Measurements from ENCODE around the gene THAP10. TPM values are rescaled to one million over a fixed set of nuclear protein-coding genes. Genes with fewer than 3 reads are reported as not detected.

THAP10 gene
- total and polyA plus RNA-seq, 4 donors, result 0.90 to 14.5 (median 1.4) TPM

- H3K27me3 ChIP-seq (ENCODE audit: control insufficient read depth in 1 of 2, insufficient read depth in 2 of 2, low read length in 1 of 2), result no peaks in the 10 kb centered on the region
- ATAC-seq (ENCODE audit: low FRiP score) (peak; percentile 49), DNase-seq (peak; percentile 65 to 88)
- peaks cover 0 to 2% of the 10 kb centered on the region in 2 donors for H3K36me3 ChIP-seq (ENCODE audit: control insufficient read depth in 1 of 2, insufficient read depth in 2 of 2, low read length in 1 of 2)
- H3K4me1 ChIP-seq (ENCODE audit: control insufficient read depth in 1 of 2, insufficient read depth in 2 of 2, low read length in 2 of 2), result no peaks in the 10 kb centered on the region
- peak overlapping the region; percentile 72 to 73 for H3K4me3 ChIP-seq (ENCODE audit: low read length in 2 of 2)
- H3K9me3 ChIP-seq (ENCODE audit: control insufficient read depth, low read length), result no peaks in the 10 kb centered on the region
- intact Hi-C loops (cut with DNase I), result no loop called here
- 1% methylated on average over 52 to 54 of the region's 54 CpGs for WGBS, 2 donors
- H3K27ac ChIP-seq (ENCODE audit: low read depth in 1 of 2, low read length in 2 of 2), result peak overlapping the region; percentile 83 to 87
Measured at GRCh38 chr15:70853318-70853972, 38.8 kb downstream of the THAP10 start.

GRCh38 chr15:70852501-70853317, 39.5 kb downstream of the THAP10 start:
- Histone ChIP-seq H3K4me1 (ENCODE audit: control insufficient read depth in 1 of 2, insufficient read depth in 2 of 2, low read length in 2 of 2) (no peaks in the 10 kb centered on the region), H3K9me3 (ENCODE audit: control insufficient read depth, low read length) (no peaks in the 10 kb centered on the region), H3K36me3 (ENCODE audit: control insufficient read depth in 1 of 2, insufficient read depth in 2 of 2, low read length in 1 of 2) (peaks cover 0 to 2% of the 10 kb centered on the region in 2 donors), H3K27ac (ENCODE audit: low read depth in 1 of 2, low read length in 2 of 2) (peak overlapping the region in 1 of 2 donors; percentile 49), H3K27me3 (ENCODE audit: control insufficient read depth in 1 of 2, insufficient read depth in 2 of 2, low read length in 1 of 2) (no peaks in the 10 kb centered on the region), H3K4me3 (ENCODE audit: low read length in 2 of 2) (peak overlapping the region; percentile 72 to 73)
- 28 to 29% methylated on average over 11 of the region's 11 CpGs for WGBS, 2 donors
- intact Hi-C loops (cut with DNase I), result no loop called here
- DNase-seq (no peak), ATAC-seq (ENCODE audit: low FRiP score) (no peak)

GRCh38 chr15:70851889-70852288, 40.3 kb downstream of the THAP10 start:
- Histone ChIP-seq H3K27ac (ENCODE audit: low read depth in 1 of 2, low read length in 2 of 2) (no peak overlapping the region), H3K27me3 (ENCODE audit: control insufficient read depth in 1 of 2, insufficient read depth in 2 of 2, low read length in 1 of 2) (no peaks in the 10 kb centered on the region), H3K9me3 (ENCODE audit: control insufficient read depth, low read length) (no peaks in the 10 kb centered on the region), H3K36me3 (ENCODE audit: control insufficient read depth in 1 of 2, insufficient read depth in 2 of 2, low read length in 1 of 2) (peaks cover 0 to 2% of the 10 kb centered on the region in 2 donors), H3K4me1 (ENCODE audit: control insufficient read depth in 1 of 2, insufficient read depth in 2 of 2, low read length in 2 of 2) (no peaks in the 10 kb centered on the region), H3K4me3 (ENCODE audit: low read length in 2 of 2) (no peak overlapping the region)
- intact Hi-C loops (cut with DNase I), result no loop called here
- 87 to 92% methylated on average over 6 of the region's 6 CpGs for WGBS, 2 donors
- ATAC-seq (ENCODE audit: low FRiP score), result no peak
- DNase-seq, result no peak

GRCh38 chr15:70845602-70846360, 46.5 kb downstream of the THAP10 start:
- WGBS, 2 donors, result 94 to 97% methylated on average over 6 of the region's 6 CpGs
- Histone ChIP-seq H3K4me3 (ENCODE audit: low read length in 2 of 2) (no peak overlapping the region), H3K4me1 (ENCODE audit: control insufficient read depth in 1 of 2, insufficient read depth in 2 of 2, low read length in 2 of 2) (no peaks in the 10 kb centered on the region), H3K27me3 (ENCODE audit: control insufficient read depth in 1 of 2, insufficient read depth in 2 of 2, low read length in 1 of 2) (no peaks in the 10 kb centered on the region), H3K36me3 (ENCODE audit: control insufficient read depth in 1 of 2, insufficient read depth in 2 of 2, low read length in 1 of 2) (peaks cover 1 to 3% of the 10 kb centered on the region in 2 donors), H3K9me3 (ENCODE audit: control insufficient read depth, low read length) (no peaks in the 10 kb centered on the region), H3K27ac (ENCODE audit: low read depth in 1 of 2, low read length in 2 of 2) (no peak overlapping the region)
- no peak for DNase-seq
- intact Hi-C loops (cut with DNase I), result no loop called here
- ATAC-seq (ENCODE audit: low FRiP score), result no peak

GRCh38 chr15:70837476-70837875, 54.8 kb downstream of the THAP10 start:
- ATAC-seq (ENCODE audit: low FRiP score) (no peak), DNase-seq (no peak)
- Histone ChIP-seq H3K27me3 (ENCODE audit: control insufficient read depth in 1 of 2, insufficient read depth in 2 of 2, low read length in 1 of 2) (no peaks in the 10 kb centered on the region), H3K27ac (ENCODE audit: low read depth in 1 of 2, low read length in 2 of 2) (no peak overlapping the region), H3K4me1 (ENCODE audit: control insufficient read depth in 1 of 2, insufficient read depth in 2 of 2, low read length in 2 of 2) (peaks cover 2 to 8% of the 10 kb centered on the region in 2 donors), H3K4me3 (ENCODE audit: low read length in 2 of 2) (no peak overlapping the region), H3K36me3 (ENCODE audit: control insufficient read depth in 1 of 2, insufficient read depth in 2 of 2, low read length in 1 of 2) (peaks cover 0 to 3% of the 10 kb centered on the region in 2 donors), H3K9me3 (ENCODE audit: control insufficient read depth, low read length) (no peaks in the 10 kb centered on the region)
- intact Hi-C loops (cut with DNase I), result no loop called here
- WGBS, 2 donors, result 94 to 98% methylated on average over 2 of the region's 2 CpGs

GRCh38 chr15:70835841-70836240, 56.4 kb downstream of the THAP10 start:
- Histone ChIP-seq H3K36me3 (ENCODE audit: control insufficient read depth in 1 of 2, insufficient read depth in 2 of 2, low read length in 1 of 2) (no peaks in the 10 kb centered on the region), H3K4me3 (ENCODE audit: low read length in 2 of 2) (no peak overlapping the region), H3K4me1 (ENCODE audit: control insufficient read depth in 1 of 2, insufficient read depth in 2 of 2, low read length in 2 of 2) (peaks cover 2 to 8% of the 10 kb centered on the region in 2 donors), H3K27ac (ENCODE audit: low read depth in 1 of 2, low read length in 2 of 2) (peak overlapping the region; percentile 80 to 90), H3K9me3 (ENCODE audit: control insufficient read depth, low read length) (no peaks in the 10 kb centered on the region), H3K27me3 (ENCODE audit: control insufficient read depth in 1 of 2, insufficient read depth in 2 of 2, low read length in 1 of 2) (no peaks in the 10 kb centered on the region)
- WGBS, 2 donors, result 5 to 6% methylated on average over 3 of the region's 3 CpGs
- no peak for DNase-seq
- peak; percentile 9 for ATAC-seq (ENCODE audit: low FRiP score)
- intact Hi-C loops (cut with DNase I), result no loop called here

GRCh38 chr15:70835415-70835814, 56.8 kb downstream of the THAP10 start:
- intact Hi-C loops (cut with DNase I), result no loop called here
- Histone ChIP-seq H3K4me1 (ENCODE audit: control insufficient read depth in 1 of 2, insufficient read depth in 2 of 2, low read length in 2 of 2) (peaks cover 2 to 8% of the 10 kb centered on the region in 2 donors), H3K4me3 (ENCODE audit: low read length in 2 of 2) (no peak overlapping the region), H3K27me3 (ENCODE audit: control insufficient read depth in 1 of 2, insufficient read depth in 2 of 2, low read length in 1 of 2) (no peaks in the 10 kb centered on the region), H3K36me3 (ENCODE audit: control insufficient read depth in 1 of 2, insufficient read depth in 2 of 2, low read length in 1 of 2) (peaks cover 0 to 1% of the 10 kb centered on the region in 2 donors), H3K9me3 (ENCODE audit: control insufficient read depth, low read length) (no peaks in the 10 kb centered on the region), H3K27ac (ENCODE audit: low read depth in 1 of 2, low read length in 2 of 2) (peak overlapping the region; percentile 80 to 90)
- ATAC-seq (ENCODE audit: low FRiP score) (peak; percentile 82), DNase-seq (peak; percentile 86 to 91)
- WGBS, 2 donors, result 25 to 32% methylated on average over 6 of the region's 6 CpGs

- Histone ChIP-seq H3K27me3 (ENCODE audit: control insufficient read depth in 1 of 2, insufficient read depth in 2 of 2, low read length in 1 of 2) (no peaks in the 10 kb centered on the region), H3K27ac (ENCODE audit: low read depth in 1 of 2, low read length in 2 of 2) (peak overlapping the region; percentile 24 to 90), H3K4me3 (ENCODE audit: low read length in 2 of 2) (no peak overlapping the region), H3K4me1 (ENCODE audit: control insufficient read depth in 1 of 2, insufficient read depth in 2 of 2, low read length in 2 of 2) (peaks cover 2 to 8% of the 10 kb centered on the region in 2 donors), H3K9me3 (ENCODE audit: control insufficient read depth, low read length) (no peaks in the 10 kb centered on the region), H3K36me3 (ENCODE audit: control insufficient read depth in 1 of 2, insufficient read depth in 2 of 2, low read length in 1 of 2) (peaks cover 0 to 1% of the 10 kb centered on the region in 2 donors)
- intact Hi-C loops (cut with DNase I), result no loop called here
- DNase-seq (no peak), ATAC-seq (ENCODE audit: low FRiP score) (peak; percentile 29)
- 50 to 59% methylated on average over 2 of the region's 2 CpGs for WGBS, 2 donors
Measured at GRCh38 chr15:70834999-70835398, 57.2 kb downstream of the THAP10 start.

All from aorta (tissue), 5 donors.